ENCODE data around the gene EPHA4.

The EPHA4 gene

DNA sequence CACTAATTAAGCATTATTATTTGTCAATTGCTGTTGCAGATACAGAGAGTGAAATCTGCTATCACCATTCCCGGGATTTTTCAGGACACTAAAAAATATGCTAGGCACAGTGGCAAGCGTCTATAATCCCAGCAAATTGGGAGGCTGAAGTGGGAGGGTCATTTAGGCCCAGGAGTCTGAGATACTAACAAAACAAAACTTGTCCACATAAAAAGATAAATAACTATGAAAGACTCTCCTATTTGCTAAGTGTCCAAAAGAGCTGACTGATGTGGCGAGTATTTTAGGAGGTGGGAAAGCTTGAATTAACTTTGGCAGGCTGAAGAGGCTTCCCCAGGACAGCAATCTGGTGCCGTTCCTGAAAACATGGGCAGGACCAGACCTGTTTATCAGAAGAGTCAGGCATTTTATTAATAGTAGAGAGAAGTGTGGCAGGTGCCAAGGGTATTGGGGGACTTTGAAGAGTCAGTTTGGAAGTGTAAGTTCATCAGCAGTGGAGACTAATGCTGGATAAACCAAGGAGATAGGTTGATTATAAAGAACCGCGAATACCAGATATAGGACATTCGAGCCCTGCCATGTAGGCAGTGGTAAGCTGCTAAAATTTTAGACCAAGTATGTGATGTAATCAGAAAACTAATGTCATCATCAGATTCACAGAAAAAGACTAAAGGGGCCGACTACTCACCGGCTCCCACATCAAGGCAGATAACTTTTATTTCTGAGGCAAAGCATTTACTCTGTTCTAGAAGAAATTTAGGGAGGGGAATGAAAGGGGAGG, 201.8 kb downstream of the EPHA4 start:
- TF ChIP-seq, protein P1, sequence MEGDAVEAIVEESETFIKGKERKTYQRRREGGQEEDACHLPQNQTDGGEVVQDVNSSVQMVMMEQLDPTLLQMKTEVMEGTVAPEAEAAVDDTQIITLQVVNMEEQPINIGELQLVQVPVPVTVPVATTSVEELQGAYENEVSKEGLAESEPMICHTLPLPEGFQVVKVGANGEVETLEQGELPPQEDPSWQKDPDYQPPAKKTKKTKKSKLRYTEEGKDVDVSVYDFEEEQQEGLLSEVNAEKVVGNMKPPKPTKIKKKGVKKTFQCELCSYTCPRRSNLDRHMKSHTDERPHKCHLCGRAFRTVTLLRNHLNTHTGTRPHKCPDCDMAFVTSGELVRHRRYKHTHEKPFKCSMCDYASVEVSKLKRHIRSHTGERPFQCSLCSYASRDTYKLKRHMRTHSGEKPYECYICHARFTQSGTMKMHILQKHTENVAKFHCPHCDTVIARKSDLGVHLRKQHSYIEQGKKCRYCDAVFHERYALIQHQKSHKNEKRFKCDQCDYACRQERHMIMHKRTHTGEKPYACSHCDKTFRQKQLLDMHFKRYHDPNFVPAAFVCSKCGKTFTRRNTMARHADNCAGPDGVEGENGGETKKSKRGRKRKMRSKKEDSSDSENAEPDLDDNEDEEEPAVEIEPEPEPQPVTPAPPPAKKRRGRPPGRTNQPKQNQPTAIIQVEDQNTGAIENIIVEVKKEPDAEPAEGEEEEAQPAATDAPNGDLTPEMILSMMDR (conservative IDR thresholded peaks at IDR 0.05; ENCODE audit: low read length) = no peak
- H3K4me3 ChIP-seq (ENCODE audit: low read length) = no peak overlapping the region
- DNase-seq (ENCODE audit: low read depth) = no peak

All from AG10803 (cell line).